Lower leg skin (tissue), 4 donors: ENCODE measurements around the gene OR13C8. TPM values are rescaled to one million over a fixed set of nuclear protein-coding genes. Genes with fewer than 3 reads are reported as not detected.
"Not testable (repeated sequence)": the region's sequence is repeated elsewhere in the genome, so short reads cannot be mapped to it uniquely, and the experiment has no call there.

Experiments used
- DNase-seq, 2 donors: peaks; one replicate each; pipeline ENCODE4 v3.0.0-alpha.2; 2019; ENCODE audit warnings: low spot score in 2 of 2
- H3K4me3 ChIP-seq: fragments of 200-600 bp; sonication (generic); 2 replicates; pipeline ENCODE4 v1.5.1; 2017; ENCODE audit warnings: mild to moderate bottlenecking, low read depth; ENCODE audit not compliant: poor library complexity, severe bottlenecking
- CTCF ChIP-seq, 3 donors: fragments of 450-650 bp; IDR thresholded peaks; one replicate each; pipeline ENCODE4 v1.5.1; 2016; ENCODE audit warnings: antibody characterized with exemption in 3 of 3, mild to moderate bottlenecking in 3 of 3, moderate library complexity in 2 of 3
- POLR2A ChIP-seq, 2 donors: fragments of 450-650 bp; IDR thresholded peaks; one replicate each; pipeline ENCODE4 v1.6.1; 2016 to 2017; ENCODE audit warnings: antibody characterized with exemption in 2 of 2, mild to moderate bottlenecking in 1 of 2, moderate library complexity in 1 of 2
- WGBS, 2 donors: methylation state at CpG; one replicate each; pipeline ENCODE4 v1.1.5; 2018; 5-methylcytosine and 5-hydroxymethylcytosine counted together
- intact Hi-C: fragments of 100-400 bp; cut with DNase I; formaldehyde crosslinking; loops from one replicate; pipeline ENCODE4 v1.15.0; 2023; ENCODE audit warnings: low total_unique reads
- total RNA-seq, 4 donors: library from RNA; depleted of rRNA; stranded (reverse); fragments of >200 nt; gene quantifications; one replicate each; pipeline ENCODE4 v1.1.0, GENCODE V29; 2016

The OR13C8 gene, protein sequence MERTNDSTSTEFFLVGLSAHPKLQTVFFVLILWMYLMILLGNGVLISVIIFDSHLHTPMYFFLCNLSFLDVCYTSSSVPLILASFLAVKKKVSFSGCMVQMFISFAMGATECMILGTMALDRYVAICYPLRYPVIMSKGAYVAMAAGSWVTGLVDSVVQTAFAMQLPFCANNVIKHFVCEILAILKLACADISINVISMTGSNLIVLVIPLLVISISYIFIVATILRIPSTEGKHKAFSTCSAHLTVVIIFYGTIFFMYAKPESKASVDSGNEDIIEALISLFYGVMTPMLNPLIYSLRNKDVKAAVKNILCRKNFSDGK
- total RNA-seq, result not detected

DNA sequence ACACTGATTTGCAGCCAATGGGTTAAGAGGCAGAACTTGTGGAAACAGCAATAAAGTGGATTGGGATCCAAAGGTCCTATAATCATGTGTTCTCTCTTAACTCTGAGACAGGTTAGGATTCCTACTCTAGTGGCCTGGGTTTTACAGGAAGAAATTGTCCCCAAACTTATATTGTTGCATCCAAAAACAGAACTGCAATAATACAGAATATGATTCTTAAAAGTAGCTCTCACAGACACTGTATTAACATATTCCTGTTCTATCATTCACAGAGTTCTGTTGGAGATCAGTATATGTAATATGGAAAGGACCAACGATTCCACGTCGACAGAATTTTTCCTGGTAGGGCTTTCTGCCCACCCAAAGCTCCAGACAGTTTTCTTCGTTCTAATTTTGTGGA, at the start of gene OR13C8:
OR13C8 (plus strand) TSS at position 301 of the 400 bp plus-strand sequence; CDS start at position 301, 0 bp downstream.
- TF ChIP-seq POLR2A (IDR thresholded peaks at IDR 0.05) (no peak), CTCF (IDR thresholded peaks at IDR 0.05) (no peak)
- intact Hi-C loops, result no loop called here
- no peak within 1 kb of the TSS for H3K4me3 ChIP-seq
- 89 to 95% methylated on average over 4 of the region's 4 CpGs for WGBS, 2 donors
- DNase-seq, result no peak

DNA sequence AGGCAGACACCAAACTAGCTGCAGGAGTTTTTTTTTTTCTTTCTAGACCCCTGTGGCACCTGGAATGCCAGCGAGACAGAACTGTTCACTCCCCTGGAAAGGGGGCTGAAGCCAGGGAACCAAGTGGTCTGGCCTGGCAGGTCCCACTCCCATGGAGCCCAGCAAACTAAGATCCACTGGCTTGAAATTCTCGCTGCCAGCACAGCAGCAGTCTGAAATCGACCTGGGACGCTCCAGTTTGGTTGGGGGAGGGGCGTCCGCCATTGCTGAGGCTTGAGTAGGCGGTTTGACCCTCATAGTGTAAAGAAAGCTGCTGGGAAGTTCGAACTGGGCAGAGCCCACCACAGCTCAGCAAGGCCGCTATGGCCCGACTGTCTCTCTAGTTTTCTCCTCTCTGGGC, 48.7 kb upstream of the OR13C8 start:
- H3K4me3 ChIP-seq, DNase-seq, intact Hi-C loops: not testable (repeated sequence)
- 87 to 94% methylated on average over 10 of the region's 10 CpGs for WGBS, 2 donors

- intact Hi-C loops, result no loop called here
- TF ChIP-seq CTCF (IDR thresholded peaks at IDR 0.05) (no peak), POLR2A (IDR thresholded peaks at IDR 0.05) (no peak)
- no peak for DNase-seq
- H3K4me3 ChIP-seq, result no peak within 1 kb of the TSS
Measured at GRCh38 chr9:104527109-104527508, 41.9 kb upstream of the OR13C8 start, which contains the start of gene OR13C4. Gene OR13C4, minus strand, starts transcription at chr9:104527209. Its CDS starts 0 bp downstream, at chr9:104527209.

GRCh38 chr9:104536756-104537155, 32.2 kb upstream of the OR13C8 start, which contains the start of gene OR13C3:
Gene OR13C3, minus strand, starts transcription at chr9:104536856. Its CDS starts 133 bp downstream, at chr9:104536723.
- 93 to 94% methylated on average over 5 of the region's 5 CpGs for WGBS, 2 donors
- TF ChIP-seq CTCF (IDR thresholded peaks at IDR 0.05), result no peak
- no peak for TF ChIP-seq POLR2A (IDR thresholded peaks at IDR 0.05)
- no peak within 1 kb of the TSS for H3K4me3 ChIP-seq
- DNase-seq, result no peak
- intact Hi-C loops, result no loop called here

DNA sequence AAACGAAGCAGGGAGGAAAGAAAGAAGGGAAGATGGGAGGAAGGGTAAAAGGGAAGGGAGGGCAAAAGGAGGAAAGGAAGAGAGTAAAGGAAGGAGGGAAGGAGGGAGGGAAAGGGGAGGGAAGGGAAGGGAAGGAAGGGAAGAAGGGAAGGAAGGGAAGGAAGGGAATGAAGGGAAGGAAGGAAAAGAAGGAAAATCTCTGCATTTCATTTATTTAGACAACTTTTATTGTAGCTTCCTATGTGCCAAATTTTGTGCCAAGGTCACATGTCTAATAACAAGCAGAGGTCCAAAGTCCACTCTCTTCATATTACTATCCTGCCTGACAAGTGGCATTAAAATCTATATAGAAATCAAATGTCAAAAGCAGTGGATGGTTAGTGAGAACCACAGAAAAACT, 29.7 kb upstream of the OR13C8 start:
- WGBS, 2 donors, result 36 to 63% methylated on average over 1 of the region's 1 CpG
- DNase-seq, result no peak
- TF ChIP-seq CTCF (IDR thresholded peaks at IDR 0.05) (no peak), POLR2A (IDR thresholded peaks at IDR 0.05) (no peak)
- H3K4me3 ChIP-seq, result no peak overlapping the region
- intact Hi-C loops, result no loop called here

DNA sequence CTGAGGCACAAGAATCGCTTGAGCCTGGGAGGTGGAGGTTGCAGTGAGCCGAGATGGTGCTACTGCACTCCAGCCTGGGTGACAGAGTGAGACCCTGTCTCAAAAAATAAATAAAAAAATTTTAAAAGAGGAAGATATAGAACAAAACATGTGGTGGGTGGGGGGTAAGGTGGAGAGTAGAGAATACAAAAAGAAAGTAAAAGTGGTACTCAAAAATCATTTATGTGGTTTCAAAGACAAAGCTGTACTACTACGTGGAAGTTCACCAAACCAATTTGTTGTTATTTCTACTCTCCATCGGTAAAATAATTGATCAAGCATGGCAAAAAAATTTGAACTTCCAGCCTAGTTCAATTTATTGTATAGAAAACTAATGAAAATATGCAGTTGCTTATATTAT, 24.3 kb upstream of the OR13C8 start:
- WGBS, 2 donors, result 91% methylated on average over 4 of the region's 4 CpGs
- DNase-seq, result no peak
- H3K4me3 ChIP-seq, result no peak overlapping the region
- intact Hi-C loops, result no loop called here
- TF ChIP-seq POLR2A (IDR thresholded peaks at IDR 0.05) (no peak), CTCF (IDR thresholded peaks at IDR 0.05) (no peak)
